Right atrium auricular region (tissue), 2 donors: ENCODE measurements around the gene BLTP2. TPM values are rescaled to one million over a fixed set of nuclear protein-coding genes. Genes with fewer than 3 reads are reported as not detected.

ENCODE experiments used
- DNase-seq: peaks from one replicate; pipeline ENCODE4 v3.0.0-alpha.2; 2019; ENCODE audit warnings: low spot score
- H3K27ac ChIP-seq, 2 donors: fragments of 200-600 bp; sonication (generic); 1 replicate in 1 of 2; 2 replicates in 1 of 2; pipeline ENCODE4 v1.5.1; 2016 to 2019
- H3K27me3 ChIP-seq, 2 donors: fragments of 200-600 bp; sonication (generic); one replicate each; pipeline versions ENCODE4 v1.5.1 to v1.6.0; 2017 to 2019
- H3K36me3 ChIP-seq: fragments of 200-600 bp; sonication (generic); one replicate; pipeline ENCODE4 v1.5.1; 2016
- H3K4me1 ChIP-seq, 2 donors: fragments of 200-600 bp; sonication (generic); one replicate each; pipeline versions ENCODE4 v1.5.1 to v1.6.0; 2017 to 2019
- H3K4me3 ChIP-seq, 2 donors: fragments of 200-600 bp; sonication (generic); 1 replicate in 1 of 2; 2 replicates in 1 of 2; pipeline ENCODE4 v1.5.1; 2017 to 2019; ENCODE audit warnings: mild to moderate bottlenecking in 1 of 2, moderate library complexity in 1 of 2
- H3K9me3 ChIP-seq, 2 donors: fragments of 200-600 bp; sonication (generic); one replicate each; pipeline ENCODE4 v1.5.1; 2019
- total RNA-seq, 2 donors: library from RNA; depleted of rRNA; stranded (reverse); fragments of >200 nt; gene quantifications; one replicate each; pipeline ENCODE4 v1.1.0, GENCODE V29; 2016
- TF ChIP-seq, protein P1 (sequence below), 2 donors: fragments of 200-600 bp; sonication (generic); IDR thresholded peaks; one replicate each; pipeline ENCODE4 v1.5.1; 2019; ENCODE audit warnings: antibody characterized with exemption in 2 of 2

BLTP2 gene
- total RNA-seq: 10 to 100 TPM; 62.5 to 70.3 TPM

DNA sequence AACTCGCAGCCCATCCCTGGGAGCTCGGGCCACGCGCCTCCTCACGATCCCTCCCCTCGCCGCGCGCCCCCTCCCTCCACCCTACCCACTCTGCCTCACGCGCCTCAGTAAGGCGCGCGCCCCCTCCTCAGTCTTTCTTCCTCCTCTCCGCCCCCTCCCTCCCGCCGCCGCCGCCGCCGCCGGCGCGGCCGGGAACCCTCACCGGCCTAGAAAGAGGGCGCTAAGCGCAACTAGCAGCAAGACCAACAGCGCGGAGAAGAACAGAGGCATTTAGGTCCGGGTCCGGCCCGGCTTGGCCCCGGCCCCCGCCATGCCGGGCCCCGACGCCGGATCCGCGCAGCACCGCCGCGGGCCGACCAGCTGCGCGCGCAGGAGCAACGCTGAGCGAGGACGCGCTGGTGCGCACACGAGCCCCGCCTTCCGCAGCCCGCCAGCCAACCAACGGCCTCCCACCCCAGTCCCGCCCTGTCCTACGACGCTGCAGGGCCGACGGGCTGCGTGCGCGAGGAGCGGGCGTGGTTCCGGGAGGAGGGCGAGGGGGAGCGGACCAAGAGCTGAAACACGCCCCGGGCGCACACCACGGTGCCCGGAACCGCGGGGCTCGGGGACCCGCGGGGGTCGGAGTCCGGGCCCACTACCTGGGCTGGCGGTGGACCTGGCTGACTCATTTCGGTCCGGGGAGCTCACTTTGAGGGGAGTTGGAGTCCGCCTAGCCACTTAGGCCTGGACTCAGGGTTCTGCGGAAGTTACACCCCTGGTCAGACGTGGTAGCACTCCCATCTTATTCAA is at the start of gene BLTP2:
TSS of gene BLTP2 (minus strand) at position 372 of the 789 bp plus-strand sequence. CDS start at position 270, 102 bp downstream.
- Histone ChIP-seq H3K4me1 (peaks cover 0 to 43% of the 10 kb centered on the region in 2 donors), H3K27me3 (no peaks in the 10 kb centered on the region)
- DNase-seq: peak; percentile 95

GRCh38 chr17:28693869-28694268 is 48.9 kb upstream of the BLTP2 start:
- Histone ChIP-seq H3K4me1 (no peaks in the 10 kb centered on the region), H3K9me3 (no peaks in the 10 kb centered on the region), H3K27me3 (no peaks in the 10 kb centered on the region), H3K36me3 (peaks cover 97% of the 10 kb centered on the region), H3K4me3 (no peak overlapping the region), H3K27ac (no peak overlapping the region)
- TF ChIP-seq, protein P1, sequence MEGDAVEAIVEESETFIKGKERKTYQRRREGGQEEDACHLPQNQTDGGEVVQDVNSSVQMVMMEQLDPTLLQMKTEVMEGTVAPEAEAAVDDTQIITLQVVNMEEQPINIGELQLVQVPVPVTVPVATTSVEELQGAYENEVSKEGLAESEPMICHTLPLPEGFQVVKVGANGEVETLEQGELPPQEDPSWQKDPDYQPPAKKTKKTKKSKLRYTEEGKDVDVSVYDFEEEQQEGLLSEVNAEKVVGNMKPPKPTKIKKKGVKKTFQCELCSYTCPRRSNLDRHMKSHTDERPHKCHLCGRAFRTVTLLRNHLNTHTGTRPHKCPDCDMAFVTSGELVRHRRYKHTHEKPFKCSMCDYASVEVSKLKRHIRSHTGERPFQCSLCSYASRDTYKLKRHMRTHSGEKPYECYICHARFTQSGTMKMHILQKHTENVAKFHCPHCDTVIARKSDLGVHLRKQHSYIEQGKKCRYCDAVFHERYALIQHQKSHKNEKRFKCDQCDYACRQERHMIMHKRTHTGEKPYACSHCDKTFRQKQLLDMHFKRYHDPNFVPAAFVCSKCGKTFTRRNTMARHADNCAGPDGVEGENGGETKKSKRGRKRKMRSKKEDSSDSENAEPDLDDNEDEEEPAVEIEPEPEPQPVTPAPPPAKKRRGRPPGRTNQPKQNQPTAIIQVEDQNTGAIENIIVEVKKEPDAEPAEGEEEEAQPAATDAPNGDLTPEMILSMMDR (IDR thresholded peaks at IDR 0.05): no peak
- no peak for DNase-seq

More for the DNA sequence above, at the start of gene BLTP2:
- peak within 1 kb of the TSS; percentile 91 to 96 for H3K4me3 ChIP-seq
- H3K36me3 ChIP-seq: peaks cover 37% of the 10 kb centered on the region
- no peaks in the 10 kb centered on the region for H3K9me3 ChIP-seq
- TF ChIP-seq, protein P1 (IDR thresholded peaks at IDR 0.05): no peak
- H3K27ac ChIP-seq: peak within 1 kb of the TSS; percentile 91 to 97

GRCh38 chr17:28689011-28689410 is 44.1 kb upstream of the BLTP2 start:
- Histone ChIP-seq H3K36me3 (peaks cover 98% of the 10 kb centered on the region), H3K4me3 (no peak overlapping the region), H3K9me3 (no peaks in the 10 kb centered on the region), H3K27ac (no peak overlapping the region), H3K4me1 (no peaks in the 10 kb centered on the region), H3K27me3 (no peaks in the 10 kb centered on the region)
- DNase-seq: no peak
- TF ChIP-seq, protein P1 (IDR thresholded peaks at IDR 0.05): no peak

GRCh38 chr17:28688481-28688880 is 43.5 kb upstream of the BLTP2 start:
- H3K27me3 ChIP-seq: no peaks in the 10 kb centered on the region
- peaks cover 98% of the 10 kb centered on the region for H3K36me3 ChIP-seq
- H3K27ac ChIP-seq: no peak overlapping the region
- H3K4me1 ChIP-seq: no peaks in the 10 kb centered on the region
- H3K9me3 ChIP-seq: no peaks in the 10 kb centered on the region
- H3K4me3 ChIP-seq: no peak overlapping the region
- DNase-seq: no peak
- TF ChIP-seq, protein P1 (IDR thresholded peaks at IDR 0.05): no peak

DNA sequence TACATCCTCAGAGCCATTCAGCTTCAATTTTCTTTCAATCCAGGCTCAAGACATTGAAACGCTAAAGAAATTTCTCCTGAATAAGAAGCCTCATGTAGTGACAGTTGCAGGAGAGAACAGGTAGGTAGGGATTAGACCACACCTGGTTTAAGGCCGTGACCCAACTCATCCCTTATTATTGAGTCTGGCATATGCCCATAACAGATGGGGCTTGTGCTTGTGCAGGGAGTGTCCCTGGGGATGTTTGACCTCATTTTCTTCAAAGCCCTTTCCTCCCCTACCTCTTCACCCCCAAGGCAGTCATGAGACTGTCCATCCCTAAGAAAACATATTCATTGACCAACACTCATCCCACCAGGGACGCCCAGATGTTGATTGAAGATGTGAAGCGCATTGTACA is 41.3 kb upstream of the BLTP2 start:
- no peak overlapping the region for H3K4me3 ChIP-seq
- no peaks in the 10 kb centered on the region for H3K9me3 ChIP-seq
- no peak overlapping the region for H3K27ac ChIP-seq
- no peaks in the 10 kb centered on the region for H3K27me3 ChIP-seq
- DNase-seq: no peak
- TF ChIP-seq, protein P1 (IDR thresholded peaks at IDR 0.05): no peak
- no peaks in the 10 kb centered on the region for H3K4me1 ChIP-seq
- peaks cover 100% of the 10 kb centered on the region for H3K36me3 ChIP-seq
